M059J (cell line): ENCODE data around the gene SURF4. TPM values are rescaled to one million over a fixed set of nuclear protein-coding genes. Genes with fewer than 3 reads are reported as not detected.
"Not testable (repeated sequence)": the region's sequence is repeated elsewhere in the genome, so short reads cannot be mapped to it uniquely, and the experiment has no call there.

Experiments used
- DNase-seq: peaks from one replicate; pipeline ENCODE4 v3.0.0-alpha.2; 2012; ENCODE audit warnings: low read depth
- total RNA-seq: library from RNA; depleted of rRNA; stranded (reverse); fragments of >200 nt; shearing (Covaris generic); gene quantifications from 2 replicates; pipeline ENCODE4 v1.2.3, GENCODE V29; 2014

SURF4 gene
- total RNA-seq, 1 experiment from 2014 or later: 555 TPM

DNA sequence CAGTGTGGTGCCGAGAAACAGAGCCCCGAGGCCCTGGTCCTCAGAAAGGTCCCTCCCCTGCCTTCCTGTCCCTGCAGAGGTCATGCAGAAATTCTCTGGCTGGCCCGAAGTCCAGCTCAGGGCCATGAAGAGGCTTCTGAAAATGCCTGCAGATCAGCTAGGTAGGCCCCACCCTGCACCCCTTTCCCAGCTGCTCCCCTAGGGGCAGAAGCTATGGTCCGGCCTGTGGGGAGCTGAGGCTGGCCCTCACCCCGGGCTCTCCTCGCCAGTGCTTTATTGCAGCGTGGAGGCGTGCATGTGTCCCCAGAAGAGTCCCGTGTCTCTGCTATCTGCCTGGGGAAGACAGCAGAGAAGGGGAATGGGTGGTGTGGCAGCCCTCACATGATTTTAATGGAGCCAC is 22.0 kb upstream of the SURF4 start:
- DNase-seq: no peak

- DNase-seq: no peak
These were observed 21.5 kb upstream of the SURF4 start for GRCh38 chr9:133397370-133397769.

DNA sequence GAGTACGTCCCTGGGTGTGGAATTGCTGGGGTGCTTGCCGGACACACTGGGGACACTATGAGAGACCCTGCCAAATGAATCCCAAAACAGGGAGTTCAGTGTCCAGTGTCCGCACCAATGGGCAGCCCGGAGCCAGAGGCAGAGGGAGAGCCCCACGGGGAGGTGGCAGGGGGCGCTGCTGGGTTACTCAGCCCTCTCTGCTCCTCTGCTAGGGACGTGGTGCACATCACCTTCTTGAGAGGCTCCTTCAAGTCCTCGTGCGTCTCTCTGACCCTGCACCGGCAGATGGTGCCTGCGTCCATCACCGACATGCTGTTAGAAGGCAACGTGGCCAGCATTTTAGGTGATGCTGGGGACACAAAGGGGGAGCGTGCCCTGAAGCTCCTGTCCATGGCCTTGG is 21.1 kb upstream of the SURF4 start:
- DNase-seq: peak; percentile 54

DNA sequence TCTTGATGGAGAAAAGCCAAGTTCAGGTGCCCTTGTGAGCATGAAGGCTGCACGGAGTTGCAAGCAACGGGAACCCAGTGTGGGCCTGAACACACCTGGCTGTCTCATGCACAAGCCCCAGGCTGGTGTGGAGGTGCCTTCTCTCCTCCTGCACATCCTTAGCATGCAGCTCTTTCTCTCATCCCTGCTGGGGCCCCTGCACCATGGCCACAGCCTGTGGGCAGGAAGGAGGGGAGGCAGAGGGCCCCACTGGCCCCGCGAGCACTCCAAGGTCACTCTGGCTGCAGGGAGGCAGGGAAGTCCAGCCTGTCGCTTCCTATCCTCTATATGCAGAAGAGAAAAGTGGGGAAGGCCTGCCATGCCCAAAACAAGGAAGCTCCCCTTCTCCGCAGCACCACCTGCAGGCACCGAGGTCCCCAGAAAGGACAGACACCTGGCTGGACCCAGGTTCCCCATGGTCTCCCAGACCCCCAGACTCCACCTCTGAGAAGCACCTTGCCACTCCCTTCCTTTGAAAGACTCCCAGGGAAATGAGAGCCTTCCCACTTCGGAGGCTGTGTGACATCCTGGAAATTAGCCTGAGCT is 18.9 kb upstream of the SURF4 start:
- DNase-seq: no peak

GRCh38 chr9:133393399-133393798 is 17.5 kb upstream of the SURF4 start:
- DNase-seq: no peak

DNA sequence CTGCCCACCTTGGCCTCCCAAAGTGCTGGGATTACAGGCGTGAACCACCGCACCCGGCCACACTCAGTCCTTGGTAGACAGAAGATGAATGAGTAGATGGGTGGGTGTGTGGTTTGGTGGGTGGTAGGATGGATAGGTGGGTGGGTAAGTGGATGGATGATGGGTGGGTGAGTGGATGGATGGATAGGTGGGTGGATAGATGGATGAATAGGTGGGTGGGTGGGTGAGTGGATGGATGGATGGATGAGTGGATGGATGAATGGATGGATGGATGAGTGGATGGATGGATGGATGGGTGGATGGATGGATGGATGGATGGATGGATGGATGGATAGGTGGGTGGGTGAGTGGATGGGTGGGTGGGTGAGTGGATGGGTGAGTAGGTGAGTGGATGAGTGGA is 16.4 kb upstream of the SURF4 start:
- not testable (repeated sequence) for DNase-seq

- not testable (repeated sequence) for DNase-seq
These were observed 15.6 kb upstream of the SURF4 start for GRCh38 chr9:133391449-133391848.

GRCh38 chr9:133390713-133391112 is 14.9 kb upstream of the SURF4 start:
- DNase-seq: no peak

GRCh38 chr9:133389562-133389961 is 13.7 kb upstream of the SURF4 start:
- DNase-seq: no peak

- DNase-seq: no peak
These were observed 13.2 kb upstream of the SURF4 start for GRCh38 chr9:133389025-133389557.

DNA sequence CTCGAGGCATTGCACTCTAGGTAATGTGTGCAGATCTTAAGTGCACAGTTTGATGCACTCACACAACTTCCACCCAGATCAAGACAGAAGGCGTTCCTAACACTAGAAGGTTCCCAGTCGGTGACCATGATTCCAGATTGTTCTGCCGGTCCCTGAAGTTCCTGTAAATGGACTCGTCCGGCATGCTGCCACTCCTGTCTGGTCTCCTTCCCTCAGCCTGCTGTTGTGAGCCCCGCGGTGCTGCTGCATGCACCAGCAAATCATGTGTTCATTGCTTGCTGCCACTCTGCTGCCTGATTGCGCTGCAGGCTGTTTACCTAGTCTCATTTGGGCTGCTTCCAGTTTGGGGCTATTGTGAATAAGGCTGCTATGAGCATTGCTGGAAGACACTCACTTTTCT is 11.8 kb upstream of the SURF4 start:
- DNase-seq: peak; percentile 14

DNA sequence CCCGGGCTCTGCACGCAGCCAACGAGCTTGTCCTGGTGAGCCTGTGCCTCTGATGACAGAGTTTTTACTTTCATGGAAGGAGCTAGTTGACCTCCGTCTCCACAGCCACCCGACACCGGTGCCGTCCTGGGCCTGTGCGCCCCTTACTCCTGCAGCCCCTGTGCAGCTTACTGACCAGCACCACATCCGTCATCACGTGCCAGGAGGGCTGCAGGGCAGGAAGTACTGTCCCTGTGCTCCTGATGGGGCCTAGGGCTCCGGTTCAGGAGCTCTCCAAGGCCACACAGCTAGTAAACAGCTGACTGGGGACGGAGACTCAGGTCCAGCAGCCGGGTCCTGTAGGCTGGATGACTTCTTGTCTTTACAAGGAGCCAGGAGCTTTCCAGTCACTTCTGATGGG is 10.5 kb upstream of the SURF4 start:
- DNase-seq: no peak

DNA sequence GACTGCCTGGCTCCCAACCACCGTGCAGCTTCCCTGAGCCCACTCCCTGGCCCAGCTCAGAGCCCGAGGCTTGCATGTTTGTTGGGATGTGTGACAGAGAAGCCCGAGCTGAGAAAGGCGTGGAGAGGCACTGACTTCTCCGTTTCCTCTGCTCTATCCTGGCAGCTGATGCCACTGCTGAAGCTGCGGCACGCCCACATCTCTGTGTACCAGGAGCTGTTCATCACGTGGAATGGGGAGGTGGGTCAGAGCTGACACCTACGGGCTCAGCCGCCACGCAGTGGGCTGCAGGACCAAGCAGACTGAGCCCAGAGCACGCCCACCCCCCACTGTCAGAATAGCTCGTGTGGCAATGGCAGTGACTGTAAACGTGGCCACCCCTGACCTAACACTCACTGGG is 9.6 kb upstream of the SURF4 start:
- no peak for DNase-seq

GRCh38 chr9:133384736-133385321 is 9.0 kb upstream of the SURF4 start:
- DNase-seq: no peak

DNA sequence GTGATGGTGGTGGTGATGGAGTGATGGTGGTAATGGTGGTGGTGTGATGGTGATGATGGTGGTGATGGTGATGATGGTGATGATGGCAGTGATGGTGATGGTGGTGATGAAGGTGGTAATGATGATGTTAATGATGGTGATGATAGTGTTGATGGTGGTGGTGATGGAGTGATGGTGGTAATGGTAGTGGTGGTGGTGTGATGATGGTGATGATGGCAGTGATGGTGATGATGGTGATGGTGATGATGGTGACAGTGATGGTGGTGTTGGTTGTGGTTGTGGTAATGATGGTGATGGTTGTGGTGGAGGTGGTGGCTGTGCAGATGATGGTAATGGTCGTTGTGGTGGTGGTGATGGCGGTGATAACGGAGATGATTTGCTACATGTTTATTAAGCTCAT is 7.6 kb upstream of the SURF4 start:
- DNase-seq: no peak

GRCh38 chr9:133382507-133383141 is 6.8 kb upstream of the SURF4 start:
- no peak for DNase-seq

DNA sequence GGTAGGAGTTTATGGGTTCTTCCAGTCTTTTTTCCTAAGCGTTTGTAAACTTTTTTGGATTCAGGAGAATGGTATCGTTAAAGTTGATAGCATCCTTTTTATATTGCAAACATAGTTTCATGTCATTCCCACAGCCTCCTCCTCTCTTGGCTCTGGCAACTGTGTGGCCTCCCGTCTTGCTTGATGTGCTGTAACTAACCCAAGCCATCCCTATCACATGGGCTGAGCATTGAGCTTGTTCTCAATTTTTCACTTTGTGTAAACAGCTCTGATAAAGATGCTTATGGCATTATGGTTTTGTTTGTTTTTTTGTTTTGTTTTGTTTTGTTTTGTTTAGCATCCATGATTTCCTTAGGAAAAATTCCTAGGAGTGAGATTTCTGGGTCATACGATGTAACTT is 4.9 kb upstream of the SURF4 start:
- DNase-seq: no peak

DNA sequence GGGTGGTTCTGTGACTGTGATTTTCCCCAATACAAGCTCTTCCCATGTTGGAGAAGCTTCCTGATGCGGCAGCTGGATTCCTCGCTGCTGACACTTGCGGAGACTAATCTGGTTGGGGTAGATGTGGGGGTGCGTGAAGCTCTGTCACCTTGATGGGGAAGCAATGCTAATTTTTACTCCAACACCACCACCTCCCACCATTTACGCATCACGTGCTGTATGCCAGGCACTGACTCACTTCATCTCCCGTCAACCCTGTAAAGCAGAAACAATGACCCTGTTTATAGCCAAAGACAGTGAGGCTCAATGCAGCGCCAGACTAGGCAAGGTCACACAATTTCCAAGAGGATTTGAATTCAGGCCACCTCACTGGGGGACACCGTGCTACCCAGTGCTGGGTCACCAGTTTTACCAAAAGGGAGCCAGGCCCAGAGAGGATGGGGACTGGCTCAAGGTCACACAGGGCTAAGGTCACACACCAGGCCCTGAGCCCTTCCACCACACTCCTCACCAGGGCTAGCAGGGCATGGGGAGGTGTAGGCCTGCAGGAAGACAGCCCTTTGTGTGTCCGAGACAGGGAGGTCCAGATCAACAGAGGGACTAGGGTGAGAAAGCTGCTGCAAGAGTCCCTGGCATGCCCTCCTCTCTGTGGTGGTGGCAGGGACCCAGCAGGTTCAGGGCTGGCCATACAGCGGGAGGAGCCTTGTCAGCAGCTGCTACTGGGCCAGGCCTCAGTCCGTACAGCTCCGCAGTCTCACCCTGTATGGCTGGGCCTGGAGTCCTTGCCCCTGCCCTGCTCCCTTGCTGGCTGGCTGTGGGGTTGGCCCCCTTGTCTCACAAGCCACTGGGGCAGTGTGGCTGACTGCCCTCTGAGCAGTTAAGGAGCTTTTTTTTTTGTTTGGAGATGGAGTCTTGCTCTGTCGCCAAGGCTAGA is 3.6 kb upstream of the SURF4 start:
- DNase-seq: no peak

- no peak for DNase-seq
These were observed 2.6 kb upstream of the SURF4 start for GRCh38 chr9:133378408-133378962.

GRCh38 chr9:133377721-133378216 is 1.9 kb upstream of the SURF4 start:
- DNase-seq: no peak

GRCh38 chr9:133377280-133377679 is 1.4 kb upstream of the SURF4 start:
- not testable (repeated sequence) for DNase-seq
